HEK293 (cell line): ENCODE measurements around the gene LY9.
"Not testable (repeated sequence)": the region's sequence is repeated elsewhere in the genome, so short reads cannot be mapped to it uniquely, and the experiment has no call there.

Source experiments
- CTCF ChIA-PET: fragments of 350-600 bp; formaldehyde crosslinking; extraction: SDS; loops from one replicate; lab custom pipeline; 2021; ENCODE audit warnings: antibody characterized with exemption; lab: Yijun Ruan, JAX
- POLR2A ChIA-PET: fragments of 300-600 bp; formaldehyde crosslinking; extraction: SDS; loops from one replicate; lab custom pipeline; 2020; ENCODE audit warnings: antibody characterized with exemption, inconsistent platforms; lab: Yijun Ruan, JAX
- H3K27ac ChIP-seq: fragments of 200-500 bp; sonication (Bioruptor generic); 2 replicates; pipeline ENCODE4 v1.5.1; 2014; ENCODE audit warnings: low read depth, low read length, control low read depth, inconsistent platforms; ENCODE audit errors: extremely low read depth
- H3K36me3 ChIP-seq, 2 experiments: fragments of 200-500 bp in 1 of 2; sonication (Bioruptor generic) in 1 of 2; 1 replicate in 1 of 2; 2 replicates in 1 of 2; pipeline ENCODE4 v1.5.1; 2014 to 2017; ENCODE audit warnings: inconsistent platforms in 2 of 2, low read length in 2 of 2; ENCODE audit not compliant: control insufficient read depth in 2 of 2, insufficient read depth in 1 of 2
- H3K4me1 ChIP-seq: fragments of 200-500 bp; sonication (Bioruptor generic); 2 replicates; pipeline ENCODE4 v1.5.1; 2014; ENCODE audit warnings: mild to moderate bottlenecking, low read length, inconsistent platforms; ENCODE audit not compliant: control insufficient read depth, insufficient read depth
- H3K4me3 ChIP-seq: 2 replicates; pipeline ENCODE4 v1.5.1; 2011; ENCODE audit warnings: low read depth, mild to moderate bottlenecking, control low read depth, low read length, moderate library complexity
- H3K9me3 ChIP-seq: fragments of 200-500 bp; sonication (Bioruptor generic); 2 replicates; pipeline ENCODE4 v1.5.1; 2014; ENCODE audit warnings: low read depth, low read length, inconsistent platforms; ENCODE audit not compliant: control insufficient read depth, insufficient read depth
- HOXC10 ChIP-seq: sonication (generic); formaldehyde crosslinking; IDR thresholded peaks from 2 replicates; pipeline ENCODE4 v1.8.1; 2023; ENCODE audit warnings: mild to moderate bottlenecking, missing genetic modification reagents
- HOXD13 ChIP-seq: sonication (generic); formaldehyde crosslinking; IDR thresholded peaks from 2 replicates; pipeline ENCODE4 v1.8.0; 2022; ENCODE audit warnings: missing genetic modification reagents, borderline replicate concordance
- KLF10 ChIP-seq: fragments of 450-650 bp; IDR thresholded peaks from 2 replicates; pipeline ENCODE4 v1.5.1; 2018; ENCODE audit warnings: missing biosample characterization, mild to moderate bottlenecking, missing genetic modification characterization
- KLF7 ChIP-seq: fragments of 450-650 bp; formaldehyde crosslinking; IDR thresholded peaks from 2 replicates; pipeline ENCODE4 v1.5.1; 2016; ENCODE audit warnings: missing biosample characterization, missing genetic modification characterization, borderline replicate concordance
- SETDB1 ChIP-seq: IDR thresholded peaks from one replicate; pipeline ENCODE4 v1.6.1; 2017; ENCODE audit warnings: mild to moderate bottlenecking, low read length, moderate library complexity, mixed read lengths; ENCODE audit not compliant: insufficient read length
- SP3 ChIP-seq: fragments of 450-650 bp; formaldehyde crosslinking; IDR thresholded peaks from 2 replicates; pipeline ENCODE4 v1.5.1; 2016; ENCODE audit warnings: missing biosample characterization, missing genetic modification characterization
- WT1 ChIP-seq: fragments of 450-650 bp; formaldehyde crosslinking; IDR thresholded peaks from 2 replicates; pipeline ENCODE4 v1.5.1; 2016; ENCODE audit warnings: missing biosample characterization, missing genetic modification characterization
- ZIC2 ChIP-seq: fragments of 450-650 bp; formaldehyde crosslinking; IDR thresholded peaks from 2 replicates; pipeline ENCODE4 v1.5.1; 2016; ENCODE audit warnings: missing biosample characterization, missing genetic modification characterization
- ZNF140 ChIP-seq: fragments of 450-650 bp; formaldehyde crosslinking; IDR thresholded peaks from 2 replicates; pipeline ENCODE4 v1.5.1; 2016; ENCODE audit warnings: missing biosample characterization, missing genetic modification characterization
- ZNF324 ChIP-seq: fragments of 450-650 bp; formaldehyde crosslinking; IDR thresholded peaks from 2 replicates; pipeline ENCODE4 v1.5.1; 2016; ENCODE audit warnings: missing biosample characterization, missing genetic modification characterization
- ZNF366 ChIP-seq: fragments of 450-650 bp; formaldehyde crosslinking; conservative IDR thresholded peaks from 2 replicates; pipeline ENCODE4 v1.5.1; 2016; ENCODE audit warnings: missing biosample characterization, missing genetic modification characterization
- ZNF423 ChIP-seq: fragments of 450-650 bp; formaldehyde crosslinking; IDR thresholded peaks from 2 replicates; pipeline ENCODE4 v1.5.1; 2016; ENCODE audit warnings: missing biosample characterization, missing genetic modification characterization
- ZNF544 ChIP-seq: fragments of 450-650 bp; formaldehyde crosslinking; IDR thresholded peaks from 2 replicates; pipeline ENCODE4 v1.5.0; 2017; ENCODE audit warnings: missing biosample characterization, missing genetic modification characterization
- ZNF560 ChIP-seq: fragments of 450-650 bp; formaldehyde crosslinking; IDR thresholded peaks from 2 replicates; pipeline ENCODE4 v1.5.1; 2017; ENCODE audit warnings: missing biosample characterization, missing genetic modification characterization, borderline replicate concordance
- ZNF621 ChIP-seq: fragments of 450-650 bp; formaldehyde crosslinking; IDR thresholded peaks from 2 replicates; pipeline ENCODE4 v1.5.1; 2017; ENCODE audit warnings: missing biosample characterization, missing genetic modification characterization
- ZNF660 ChIP-seq: fragments of 450-650 bp; IDR thresholded peaks from 2 replicates; pipeline ENCODE4 v1.5.1; 2018; ENCODE audit warnings: missing biosample characterization, mild to moderate bottlenecking, missing genetic modification characterization
- ZNF777 ChIP-seq: fragments of 450-650 bp; formaldehyde crosslinking; IDR thresholded peaks from 2 replicates; pipeline ENCODE4 v1.5.1; 2017; ENCODE audit warnings: missing biosample characterization, missing genetic modification characterization, borderline replicate concordance
- ZNF830 ChIP-seq: fragments of 450-650 bp; IDR thresholded peaks from 2 replicates; pipeline ENCODE4 v1.5.0; 2018; ENCODE audit warnings: missing biosample characterization, missing genetic modification characterization, low read depth, mild to moderate bottlenecking, moderate library complexity
- TF ChIP-seq, protein P1 (sequence below): fragments of 450-650 bp; formaldehyde crosslinking; IDR thresholded peaks from 2 replicates; pipeline ENCODE4 v1.5.1; 2016; ENCODE audit warnings: missing biosample characterization, missing genetic modification characterization
- TF ChIP-seq, protein P2 (sequence below): fragments of 450-650 bp; IDR thresholded peaks from 2 replicates; pipeline ENCODE4 v1.5.1; 2018; ENCODE audit warnings: missing biosample characterization, missing genetic modification characterization
- TF ChIP-seq, protein P3 (sequence below): fragments of 450-650 bp; formaldehyde crosslinking; IDR thresholded peaks from 2 replicates; pipeline ENCODE4 v1.5.1; 2016; ENCODE audit warnings: missing biosample characterization, missing genetic modification characterization, low read depth

Gene LY9

DNA sequence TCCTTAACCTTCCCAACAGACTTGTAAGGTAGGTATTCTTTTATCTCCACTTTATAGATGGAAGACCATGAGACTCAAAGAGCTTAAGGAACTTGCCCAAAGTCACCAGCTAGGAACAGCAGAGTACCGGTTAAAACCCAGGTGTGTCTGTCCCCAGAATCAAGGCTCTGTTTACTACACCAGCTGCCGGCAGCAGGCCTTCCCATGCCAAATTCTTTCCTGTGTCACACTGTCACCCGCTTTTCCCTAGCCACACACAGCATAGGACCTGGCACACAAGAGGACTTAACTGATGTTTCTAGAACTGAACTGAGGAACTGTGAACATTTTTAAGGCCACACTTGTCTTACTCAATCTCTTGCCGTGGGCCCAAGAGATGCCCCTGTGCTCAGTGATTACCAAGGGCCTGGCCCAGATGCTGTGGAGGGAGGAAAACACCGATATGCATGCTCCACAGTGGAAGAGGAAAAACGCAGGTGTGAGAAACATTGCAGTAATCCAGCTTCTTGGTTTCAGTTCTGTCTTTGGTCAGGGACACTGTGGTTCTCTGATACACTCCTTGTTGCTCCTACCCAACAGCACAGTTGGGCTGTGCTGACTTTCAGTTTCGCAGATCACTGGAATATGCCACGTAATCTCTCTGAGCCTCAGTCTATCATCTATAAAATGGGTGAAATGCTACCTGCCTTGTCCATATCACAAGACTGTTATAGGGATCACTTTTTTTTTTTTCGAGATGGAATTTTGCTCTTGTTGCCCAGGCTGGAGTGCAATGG lies 13.9 kb upstream of the LY9 start:
- Histone ChIP-seq H3K9me3 (no peaks in the 10 kb centered on the region), H3K36me3 (no peaks in the 10 kb centered on the region), H3K27ac (no peak overlapping the region), H3K4me1 (no peaks in the 10 kb centered on the region), H3K4me3 (no peak overlapping the region)
- CTCF ChIA-PET, result interaction anchor here (0.7 to 2.5 kb wide), 5 partner anchors 12 to 171 kb away, joined by 3 to 12 read pairs (median 5); no protein-coding TSS in a partner anchor
- POLR2A ChIA-PET, result no interaction called here
- no peak for TF ChIP-seq ZIC2 (tag by site-specific recombination)
- no peak for TF ChIP-seq KLF10 (tag by site-specific recombination)
- no peak for TF ChIP-seq SETDB1

DNA sequence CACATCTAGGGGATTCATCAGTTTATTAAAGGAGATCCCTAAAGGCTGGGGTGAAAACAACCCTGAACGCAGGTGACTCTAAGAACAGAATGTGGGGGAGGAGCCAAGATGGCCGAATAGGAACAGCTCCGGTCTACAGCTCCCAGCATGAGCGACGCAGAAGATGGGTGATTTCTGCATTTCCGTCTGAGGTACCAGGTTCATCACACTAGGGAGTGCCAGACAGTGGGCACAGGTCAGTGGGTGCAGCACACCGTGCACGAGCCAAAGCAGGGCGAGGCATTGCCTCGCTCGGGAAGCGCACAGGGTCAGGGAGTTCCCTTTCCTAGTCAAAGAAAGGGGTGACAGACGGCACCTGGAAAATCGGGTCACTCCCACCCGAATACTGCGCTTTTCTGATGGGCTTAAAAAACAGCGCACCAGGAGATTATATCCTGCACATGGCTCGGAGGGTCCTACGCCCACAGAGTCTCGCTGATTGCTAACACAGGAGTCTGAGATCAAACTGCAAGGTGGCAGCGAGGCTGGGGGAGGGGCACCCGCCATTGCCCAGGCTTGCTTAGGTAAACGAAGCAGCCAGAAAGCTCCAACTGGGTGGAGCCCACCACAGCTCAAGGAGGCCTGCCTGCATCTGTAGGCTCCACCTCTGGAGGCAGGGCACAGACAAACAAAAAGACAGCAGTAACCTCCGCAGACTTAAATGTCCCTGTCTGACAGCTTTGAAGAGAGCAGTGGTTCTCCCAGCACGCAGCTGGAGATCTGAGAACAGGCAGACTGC lies 12.8 kb upstream of the LY9 start:
- CTCF ChIA-PET, H3K36me3 ChIP-seq, POLR2A ChIA-PET, H3K9me3 ChIP-seq, H3K4me3 ChIP-seq, H3K4me1 ChIP-seq, H3K27ac ChIP-seq: not testable (repeated sequence)

DNA sequence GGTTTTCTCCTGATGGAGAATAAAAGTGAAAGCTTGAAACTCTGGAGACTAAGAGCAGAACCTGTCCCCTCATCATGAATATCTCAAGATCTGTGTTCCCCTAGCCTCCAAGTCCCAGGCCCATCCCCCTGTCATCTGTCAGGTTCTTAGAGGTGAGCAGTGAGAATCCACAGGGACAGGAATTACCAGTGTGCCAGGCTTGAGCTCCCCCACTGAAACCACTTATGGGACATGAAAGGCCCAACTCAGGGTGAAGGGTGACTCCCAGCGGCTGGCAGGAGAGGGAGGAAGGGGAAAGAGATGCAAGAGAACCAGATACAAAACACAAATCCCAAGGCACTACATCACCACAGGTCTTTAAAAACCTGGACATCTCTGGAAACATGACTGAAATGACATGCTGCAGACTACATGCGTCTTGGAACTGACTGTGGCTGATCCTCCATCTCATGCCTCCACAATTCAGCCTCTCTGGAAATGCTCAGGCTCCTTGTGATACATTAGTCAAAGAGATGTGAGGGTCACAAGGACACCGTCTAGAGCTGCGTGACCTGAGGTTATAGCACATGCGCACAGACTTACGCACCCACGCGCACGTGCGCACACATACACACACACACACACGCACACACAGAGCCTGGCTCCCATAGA lies 6.8 kb upstream of the LY9 start:
- TF ChIP-seq, protein P1, sequence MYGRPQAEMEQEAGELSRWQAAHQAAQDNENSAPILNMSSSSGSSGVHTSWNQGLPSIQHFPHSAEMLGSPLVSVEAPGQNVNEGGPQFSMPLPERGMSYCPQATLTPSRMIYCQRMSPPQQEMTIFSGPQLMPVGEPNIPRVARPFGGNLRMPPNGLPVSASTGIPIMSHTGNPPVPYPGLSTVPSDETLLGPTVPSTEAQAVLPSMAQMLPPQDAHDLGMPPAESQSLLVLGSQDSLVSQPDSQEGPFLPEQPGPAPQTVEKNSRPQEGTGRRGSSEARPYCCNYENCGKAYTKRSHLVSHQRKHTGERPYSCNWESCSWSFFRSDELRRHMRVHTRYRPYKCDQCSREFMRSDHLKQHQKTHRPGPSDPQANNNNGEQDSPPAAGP, result no peak
- TF ChIP-seq HOXC10 (no peak), ZNF560 (tag by site-specific recombination) (no peak), ZNF777 (no peak), SP3 (no peak), ZNF660 (tag by site-specific recombination) (no peak), ZNF830 (tag by site-specific recombination) (no peak), ZNF324 (tag by site-specific recombination) (no peak), KLF10 (tag by site-specific recombination) (no peak), ZNF366 (no peak), ZNF621 (no peak)
- no peaks in the 10 kb centered on the region for H3K9me3 ChIP-seq
- ChIA-PET POLR2A (no interaction called here), CTCF (interaction anchor here (0.6 to 1.9 kb wide), 2 partner anchors 12 to 108 kb away, joined by 4 to 5 read pairs; no protein-coding TSS in a partner anchor)
- no peak overlapping the region for H3K27ac ChIP-seq
- no peaks in the 10 kb centered on the region for H3K4me1 ChIP-seq
- H3K4me3 ChIP-seq, result no peak overlapping the region
- no peaks in the 10 kb centered on the region for H3K36me3 ChIP-seq

DNA sequence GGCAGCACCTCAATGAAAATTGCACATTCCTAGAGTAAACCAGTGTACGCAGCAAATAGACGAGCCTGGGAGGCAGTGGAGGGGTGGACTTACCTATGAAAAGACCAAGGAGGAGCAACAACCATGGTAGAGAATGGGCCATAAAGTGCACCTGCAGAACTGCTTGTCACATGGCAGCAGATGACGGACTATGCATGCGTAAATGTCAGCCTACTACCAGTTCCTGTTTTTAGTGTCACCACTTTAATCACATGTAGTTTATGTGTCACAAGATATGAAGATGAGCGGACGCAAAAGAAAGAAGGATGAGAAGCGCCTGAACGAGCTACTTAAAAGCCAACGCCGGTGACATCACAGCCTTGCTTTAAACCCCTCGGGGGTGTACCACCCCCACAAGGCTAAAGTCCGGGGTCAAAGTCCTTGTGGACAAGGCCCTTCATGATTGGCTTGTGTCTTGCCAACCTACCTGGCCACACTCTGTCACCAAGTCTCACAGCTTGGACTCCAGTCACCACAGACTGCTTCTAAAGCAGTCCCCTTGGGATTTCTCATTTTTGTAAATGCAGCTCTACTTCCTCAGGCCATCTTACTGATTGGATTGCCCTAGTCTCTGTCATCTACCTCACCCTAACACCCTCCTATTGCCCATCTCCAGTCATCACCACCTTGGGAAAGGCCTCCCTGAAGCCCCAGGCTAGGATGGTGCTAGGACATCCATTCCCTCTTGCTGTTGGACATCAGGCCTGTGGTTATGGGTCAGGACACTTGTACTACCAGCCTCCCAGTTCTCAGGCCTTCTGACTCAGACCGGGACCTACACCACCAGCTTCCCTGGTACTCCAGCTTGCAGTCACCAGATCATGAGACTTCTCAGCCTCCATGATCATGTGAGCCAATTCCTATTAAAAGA lies 6.0 kb upstream of the LY9 start:
- H3K36me3 ChIP-seq, result no peaks in the 10 kb centered on the region
- CTCF ChIA-PET, result interaction anchor here (0.6 to 1.9 kb wide), 3 partner anchors 10 to 109 kb away, joined by 4 to 5 read pairs (median 4); no protein-coding TSS in a partner anchor
- no peak overlapping the region for H3K4me3 ChIP-seq
- no peaks in the 10 kb centered on the region for H3K4me1 ChIP-seq
- H3K9me3 ChIP-seq, result no peaks in the 10 kb centered on the region
- POLR2A ChIA-PET, result no interaction called here
- no peak overlapping the region for H3K27ac ChIP-seq
- no peak for TF ChIP-seq ZNF544
- no peak for TF ChIP-seq ZNF140 (tag by site-specific recombination)
- TF ChIP-seq HOXD13 (CRISPR knock-in tag), result no peak
- TF ChIP-seq KLF7 (tag by site-specific recombination), result no peak
- TF ChIP-seq WT1 (tag by site-specific recombination), result no peak
- TF ChIP-seq, protein P2, sequence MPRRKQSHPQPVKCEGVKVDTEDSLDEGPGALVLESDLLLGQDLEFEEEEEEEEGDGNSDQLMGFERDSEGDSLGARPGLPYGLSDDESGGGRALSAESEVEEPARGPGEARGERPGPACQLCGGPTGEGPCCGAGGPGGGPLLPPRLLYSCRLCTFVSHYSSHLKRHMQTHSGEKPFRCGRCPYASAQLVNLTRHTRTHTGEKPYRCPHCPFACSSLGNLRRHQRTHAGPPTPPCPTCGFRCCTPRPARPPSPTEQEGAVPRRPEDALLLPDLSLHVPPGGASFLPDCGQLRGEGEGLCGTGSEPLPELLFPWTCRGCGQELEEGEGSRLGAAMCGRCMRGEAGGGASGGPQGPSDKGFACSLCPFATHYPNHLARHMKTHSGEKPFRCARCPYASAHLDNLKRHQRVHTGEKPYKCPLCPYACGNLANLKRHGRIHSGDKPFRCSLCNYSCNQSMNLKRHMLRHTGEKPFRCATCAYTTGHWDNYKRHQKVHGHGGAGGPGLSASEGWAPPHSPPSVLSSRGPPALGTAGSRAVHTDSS, result no peak
- no peak for TF ChIP-seq ZNF423 (tag by site-specific recombination)
- TF ChIP-seq, protein P3, sequence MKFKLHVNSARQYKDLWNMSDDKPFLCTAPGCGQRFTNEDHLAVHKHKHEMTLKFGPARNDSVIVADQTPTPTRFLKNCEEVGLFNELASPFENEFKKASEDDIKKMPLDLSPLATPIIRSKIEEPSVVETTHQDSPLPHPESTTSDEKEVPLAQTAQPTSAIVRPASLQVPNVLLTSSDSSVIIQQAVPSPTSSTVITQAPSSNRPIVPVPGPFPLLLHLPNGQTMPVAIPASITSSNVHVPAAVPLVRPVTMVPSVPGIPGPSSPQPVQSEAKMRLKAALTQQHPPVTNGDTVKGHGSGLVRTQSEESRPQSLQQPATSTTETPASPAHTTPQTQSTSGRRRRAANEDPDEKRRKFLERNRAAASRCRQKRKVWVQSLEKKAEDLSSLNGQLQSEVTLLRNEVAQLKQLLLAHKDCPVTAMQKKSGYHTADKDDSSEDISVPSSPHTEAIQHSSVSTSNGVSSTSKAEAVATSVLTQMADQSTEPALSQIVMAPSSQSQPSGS (tag by site-specific recombination), result no peak
